Measurements from ENCODE around the gene PDE4B.

PDE4B gene

GRCh38 chr1:66342707-66343106, 550.0 kb downstream of the PDE4B start:
- Histone ChIP-seq H3K27ac (no peak overlapping the region), H3K36me3 (replicated peaks) (no peaks in the 10 kb centered on the region), H3K27me3 (replicated peaks) (no peaks in the 10 kb centered on the region), H3K4me3 (ENCODE audit: low read depth, low read length) (no peak overlapping the region)
- TF ChIP-seq CTCF (IDR thresholded peaks at IDR 0.05; ENCODE audit: low read depth, low read length, missing control alignments), result no peak
- in situ Hi-C loops (cut with HindIII; ENCODE audit: low pct_ligation_motif_present, low sequenced_read_pairs), result loop anchor here (25.0 kb wide), 1 partner anchor 95 kb away; no protein-coding TSS in a partner anchor
- no peak for DNase-seq

- Histone ChIP-seq H3K27me3 (replicated peaks) (no peaks in the 10 kb centered on the region), H3K36me3 (replicated peaks) (no peaks in the 10 kb centered on the region), H3K4me3 (ENCODE audit: low read depth, low read length) (no peak overlapping the region), H3K27ac (no peak overlapping the region)
- DNase-seq, result no peak
- in situ Hi-C loops (cut with HindIII; ENCODE audit: low pct_ligation_motif_present, low sequenced_read_pairs), result loop anchor here (25.0 kb wide), 1 partner anchor 94 kb away; no protein-coding TSS in a partner anchor
- no peak for TF ChIP-seq CTCF (IDR thresholded peaks at IDR 0.05; ENCODE audit: low read depth, low read length, missing control alignments)
Measured at GRCh38 chr1:66343569-66344325, 551.1 kb downstream of the PDE4B start.

DNA sequence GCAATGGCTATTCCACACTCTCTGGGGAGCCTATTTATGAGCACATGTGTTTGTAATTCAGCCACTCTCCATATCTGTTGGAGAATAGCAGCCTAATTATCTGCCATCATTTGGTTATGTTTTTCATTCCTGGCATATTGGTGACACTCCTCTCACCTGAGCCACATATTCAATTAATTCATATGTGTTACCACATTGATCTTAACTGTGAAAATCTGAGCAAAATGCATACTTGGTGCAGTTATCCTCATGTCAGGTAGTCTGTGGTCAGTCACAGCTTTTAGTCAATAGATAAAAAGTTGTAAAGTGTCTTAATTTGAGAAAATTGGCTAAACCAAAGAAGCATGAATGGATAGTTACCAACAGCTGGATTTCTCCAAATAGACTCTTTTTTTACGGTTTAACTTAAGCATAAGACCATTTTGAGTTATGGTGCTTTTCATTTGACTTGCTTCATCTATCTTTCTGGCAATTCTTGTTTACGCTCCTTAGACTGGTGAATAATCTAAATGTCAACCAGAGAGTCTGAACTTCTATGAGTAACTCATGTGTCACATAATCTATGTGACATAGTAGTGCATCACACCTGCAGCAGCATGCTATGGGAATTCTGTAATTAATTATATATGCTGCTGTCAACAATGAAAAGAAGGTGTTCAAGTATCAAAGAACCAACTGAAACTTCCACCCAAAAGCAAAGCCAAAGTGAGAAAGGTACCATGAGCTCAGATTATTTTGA, 553.5 kb downstream of the PDE4B start:
- no peak for TF ChIP-seq CTCF (IDR thresholded peaks at IDR 0.05; ENCODE audit: low read depth, low read length, missing control alignments)
- no peak for DNase-seq
- Histone ChIP-seq H3K27ac (no peak overlapping the region), H3K36me3 (replicated peaks) (no peaks in the 10 kb centered on the region), H3K27me3 (replicated peaks) (no peaks in the 10 kb centered on the region), H3K4me3 (ENCODE audit: low read depth, low read length) (no peak overlapping the region)
- in situ Hi-C loops (cut with HindIII; ENCODE audit: low pct_ligation_motif_present, low sequenced_read_pairs), result loop anchor here (25.0 kb wide), 1 partner anchor 91 kb away; no protein-coding TSS in a partner anchor

- TF ChIP-seq CTCF (IDR thresholded peaks at IDR 0.05; ENCODE audit: low read depth, low read length, missing control alignments), result no peak
- Histone ChIP-seq H3K27me3 (replicated peaks) (no peaks in the 10 kb centered on the region), H3K27ac (no peak overlapping the region), H3K4me3 (ENCODE audit: low read depth, low read length) (no peak overlapping the region), H3K36me3 (replicated peaks) (no peaks in the 10 kb centered on the region)
- in situ Hi-C loops (cut with HindIII; ENCODE audit: low pct_ligation_motif_present, low sequenced_read_pairs), result loop anchor here (25.0 kb wide), 1 partner anchor 90 kb away; no protein-coding TSS in a partner anchor
- DNase-seq, result no peak
Measured at GRCh38 chr1:66346873-66347272, 554.2 kb downstream of the PDE4B start.

- Histone ChIP-seq H3K27me3 (replicated peaks) (no peaks in the 10 kb centered on the region), H3K27ac (no peak overlapping the region), H3K36me3 (replicated peaks) (no peaks in the 10 kb centered on the region), H3K4me3 (ENCODE audit: low read depth, low read length) (no peak overlapping the region)
- no peak for DNase-seq
- TF ChIP-seq CTCF (IDR thresholded peaks at IDR 0.05; ENCODE audit: low read depth, low read length, missing control alignments), result no peak
- in situ Hi-C loops (cut with HindIII; ENCODE audit: low pct_ligation_motif_present, low sequenced_read_pairs), result loop anchor here (25.0 kb wide), 1 partner anchor 89 kb away; no protein-coding TSS in a partner anchor
Measured at GRCh38 chr1:66348776-66349175, 556.1 kb downstream of the PDE4B start.
